GM23248 (cell line): ENCODE results near the gene LSM2. TPM values are rescaled to one million over a fixed set of nuclear protein-coding genes. Genes with fewer than 3 reads are reported as not detected.

Experiments
- DNase-seq: peaks from one replicate; pipeline ENCODE4 v3.0.0-alpha.2; 2015
- H2AFZ ChIP-seq: fragments of 200-600 bp; sonication (generic); 2 replicates; pipeline ENCODE4 v1.6.1; 2016; ENCODE audit warnings: antibody characterized with exemption
- H3F3A ChIP-seq: fragments of 200-600 bp; sonication (generic); 2 replicates; pipeline ENCODE4 v1.6.1; 2016; ENCODE audit warnings: mild to moderate bottlenecking, antibody characterized with exemption, mixed run types; ENCODE audit not compliant: insufficient read depth
- H3K27ac ChIP-seq: fragments of 200-600 bp; sonication (generic); 2 replicates; pipeline ENCODE4 v1.5.1; 2016; ENCODE audit warnings: mild to moderate bottlenecking
- H3K27me3 ChIP-seq: fragments of 200-600 bp; sonication (generic); replicated peaks from 2 replicates; pipeline ENCODE4 v1.6.1; 2016; ENCODE audit warnings: mild to moderate bottlenecking; ENCODE audit not compliant: insufficient read depth
- H3K36me3 ChIP-seq: fragments of 200-600 bp; sonication (generic); 2 replicates; pipeline ENCODE4 v1.6.1; 2016; ENCODE audit warnings: low read depth, mild to moderate bottlenecking
- H3K4me1 ChIP-seq: fragments of 200-600 bp; sonication (generic); 2 replicates; pipeline ENCODE4 v1.6.1; 2016; ENCODE audit warnings: mild to moderate bottlenecking; ENCODE audit not compliant: insufficient read depth
- H3K4me2 ChIP-seq: fragments of 200-600 bp; sonication (generic); one replicate; pipeline ENCODE4 v1.6.1; 2016; ENCODE audit warnings: mild to moderate bottlenecking; ENCODE audit not compliant: unreplicated experiment
- H3K4me3 ChIP-seq: fragments of 200-600 bp; sonication (generic); 2 replicates; pipeline ENCODE4 v1.5.1; 2016; ENCODE audit warnings: mild to moderate bottlenecking
- H3K79me2 ChIP-seq: fragments of 200-600 bp; sonication (generic); 2 replicates; pipeline ENCODE4 v1.6.1; 2016; ENCODE audit warnings: mild to moderate bottlenecking; ENCODE audit not compliant: insufficient read depth
- H3K9ac ChIP-seq: fragments of 200-600 bp; sonication (generic); 2 replicates; pipeline ENCODE4 v1.6.1; 2016; ENCODE audit warnings: mild to moderate bottlenecking
- H3K9me2 ChIP-seq: fragments of 200-600 bp; sonication (generic); 2 replicates; pipeline ENCODE4 v1.6.1; 2016; ENCODE audit warnings: mixed run types, mild to moderate bottlenecking, moderate library complexity; ENCODE audit not compliant: insufficient read depth
- H3K9me3 ChIP-seq: fragments of 200-600 bp; sonication (generic); one replicate; pipeline ENCODE4 v1.6.1; 2017; ENCODE audit warnings: low read depth
- H4K20me1 ChIP-seq: fragments of 200-600 bp; sonication (generic); 2 replicates; pipeline ENCODE4 v1.6.0; 2016; ENCODE audit not compliant: insufficient read depth
- EZH2 ChIP-seq: fragments of 200-600 bp; sonication (generic); IDR thresholded peaks from 2 replicates; pipeline ENCODE4 v1.6.1; 2018; ENCODE audit warnings: antibody characterized with exemption, mild to moderate bottlenecking; ENCODE audit not compliant: insufficient read depth, poor library complexity, severe bottlenecking
- EZH2phosphoT487 ChIP-seq: fragments of 200-600 bp; sonication (generic); IDR thresholded peaks from 2 replicates; pipeline ENCODE4 v1.6.1; 2018; ENCODE audit warnings: antibody characterized with exemption, moderate library complexity, mild to moderate bottlenecking, low read depth; ENCODE audit not compliant: insufficient read depth
- WGBS, 2 experiments: methylation state at CpG; one replicate each; pipeline ENCODE4 v1.1.6; 2015 to 2017; ENCODE audit warnings: low lambda C conversion rate in 2 of 2, low coverage in 1 of 2; ENCODE audit errors: missing lambda C conversion rate in 2 of 2; 5-methylcytosine and 5-hydroxymethylcytosine counted together
- in situ Hi-C: fragments of 300-500 bp; cut with MboI; formaldehyde crosslinking; loops from 2 replicates; pipeline ENCODE4 v1.15.0; 2020
- polyA plus RNA-seq: library from polyadenylated mRNA; unstranded; fragments of >200 nt; fragmentation: Nextera tagmentation; extraction: Ambion mirVana; gene quantifications from 2 replicates; pipeline ENCODE4 v1.2.1, GENCODE V29; 2016
- total RNA-seq: library from RNA; depleted of rRNA; stranded (reverse); fragments of >200 nt; shearing (Covaris generic); gene quantifications from 2 replicates; pipeline ENCODE4 v1.2.3, GENCODE V29; 2014

The LSM2 gene
- total and polyA plus RNA-seq, 2 experiments from 2014 or later: 40.3 to 48.4 TPM

GRCh38 chr6:31771992-31772358 is 34.8 kb downstream of the LSM2 start:
- Histone ChIP-seq H3K36me3 (no peaks in the 10 kb centered on the region), H3K4me1 (peaks cover 6% of the 10 kb centered on the region), H3K27ac (no peak overlapping the region), H3K9me2 (no peaks in the 10 kb centered on the region), H3K27me3 (no peaks in the 10 kb centered on the region), H3K9me3 (no peaks in the 10 kb centered on the region), H3K4me3 (no peak overlapping the region), H3K9ac (no peak overlapping the region), H3K4me2 (no peak overlapping the region), H3K79me2 (no peaks in the 10 kb centered on the region), H4K20me1 (no peaks in the 10 kb centered on the region), H3F3A (no peaks in the 10 kb centered on the region), H2AFZ (no peak overlapping the region)
- WGBS, 2 experiments: 73 to 83% methylated on average over 4 of the region's 4 CpGs
- in situ Hi-C loops: no loop called here
- TF ChIP-seq EZH2 (no peak), EZH2phosphoT487 (no peak)
- DNase-seq: peak; percentile 57

DNA sequence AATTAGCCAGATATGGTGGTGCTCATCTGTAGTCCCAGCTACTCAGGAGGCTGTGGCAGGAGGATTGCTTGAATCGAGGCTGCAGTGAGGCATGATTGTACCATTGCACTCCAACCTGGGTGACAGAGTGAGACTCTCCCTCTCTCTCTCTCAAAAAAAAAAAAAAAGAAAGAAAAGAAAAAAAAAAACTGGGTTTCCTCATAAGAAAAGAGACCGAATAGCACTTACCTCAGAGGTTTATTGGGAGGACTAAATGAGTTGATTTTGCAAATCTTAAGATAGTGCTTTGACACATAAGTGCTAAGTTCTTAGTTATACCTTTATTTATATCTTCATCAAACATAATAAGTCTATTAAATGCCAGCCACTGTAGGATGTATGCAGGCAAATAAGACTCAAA is 35.9 kb downstream of the LSM2 start:
- Histone ChIP-seq H3F3A (no peaks in the 10 kb centered on the region), H3K36me3 (no peaks in the 10 kb centered on the region), H3K9me3 (no peaks in the 10 kb centered on the region), H2AFZ (no peak overlapping the region), H3K9ac (no peak overlapping the region), H3K4me2 (no peak overlapping the region), H3K9me2 (no peaks in the 10 kb centered on the region), H3K4me3 (no peak overlapping the region), H3K27ac (no peak overlapping the region), H3K27me3 (no peaks in the 10 kb centered on the region), H3K4me1 (no peaks in the 10 kb centered on the region), H4K20me1 (no peaks in the 10 kb centered on the region), H3K79me2 (no peaks in the 10 kb centered on the region)
- DNase-seq: no peak
- TF ChIP-seq EZH2phosphoT487 (no peak), EZH2 (no peak)
- 97 to 100% methylated on average over 2 of the region's 2 CpGs for WGBS, 2 experiments
- in situ Hi-C loops: no loop called here

DNA sequence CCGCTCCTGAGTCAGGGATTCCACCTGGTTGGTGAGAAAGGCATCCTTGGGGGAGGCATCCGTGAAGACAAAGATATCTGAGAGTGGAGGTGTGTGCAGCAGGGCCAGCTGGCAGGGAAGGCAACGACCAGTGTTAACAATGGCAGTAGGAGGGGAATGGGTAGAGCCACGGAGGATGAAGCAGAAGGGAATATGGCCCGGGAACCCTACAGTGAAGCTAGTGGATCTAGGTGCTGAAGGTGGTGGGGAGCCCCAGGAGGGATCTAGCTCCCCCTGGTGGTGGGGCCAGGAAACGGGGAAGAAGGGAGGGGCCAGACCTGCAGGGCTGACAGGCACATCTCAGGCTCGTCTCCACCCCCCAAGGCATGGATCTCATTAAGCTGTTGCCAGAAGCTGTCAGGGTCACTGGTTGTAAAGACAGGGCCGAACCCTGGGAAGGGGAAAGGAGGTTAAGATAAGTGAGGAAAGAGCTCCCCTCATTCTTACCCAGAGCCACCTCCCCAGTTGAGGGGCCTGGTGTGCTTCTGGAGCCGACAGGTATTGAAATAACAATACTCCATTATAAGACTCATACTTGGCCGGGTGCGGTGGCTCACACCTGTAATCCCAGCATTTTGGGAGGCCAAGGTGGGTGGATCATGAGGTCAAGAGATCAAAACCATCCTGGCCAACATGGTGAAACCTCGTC is 36.9 kb downstream of the LSM2 start:
- Histone ChIP-seq H4K20me1 (no peaks in the 10 kb centered on the region), H3K9ac (no peak overlapping the region), H3K9me2 (no peaks in the 10 kb centered on the region), H3K27me3 (no peaks in the 10 kb centered on the region), H3F3A (no peaks in the 10 kb centered on the region), H3K4me2 (no peak overlapping the region), H2AFZ (no peak overlapping the region), H3K4me3 (no peak overlapping the region), H3K36me3 (no peaks in the 10 kb centered on the region), H3K9me3 (no peaks in the 10 kb centered on the region), H3K27ac (no peak overlapping the region), H3K4me1 (no peaks in the 10 kb centered on the region), H3K79me2 (no peaks in the 10 kb centered on the region)
- 74 to 75% methylated on average over 12 of the region's 12 CpGs for WGBS, 2 experiments
- DNase-seq: peak; percentile 60
- in situ Hi-C loops: no loop called here
- TF ChIP-seq EZH2phosphoT487 (no peak), EZH2 (no peak)

- H2AFZ ChIP-seq: no peak overlapping the region
These were observed 38.2 kb downstream of the LSM2 start for GRCh38 chr6:31768363-31769257.

More at GRCh38 chr6:31768363-31769257, 38.2 kb downstream of the LSM2 start:
- no peaks in the 10 kb centered on the region for H3K9me2 ChIP-seq
- H3K79me2 ChIP-seq: no peaks in the 10 kb centered on the region
- H3K9me3 ChIP-seq: no peaks in the 10 kb centered on the region
- in situ Hi-C loops: no loop called here
- no peak overlapping the region for H3K27ac ChIP-seq
- H3K27me3 ChIP-seq: no peaks in the 10 kb centered on the region
- no peak overlapping the region for H3K4me2 ChIP-seq
- TF ChIP-seq EZH2phosphoT487: no peak
- TF ChIP-seq EZH2: no peak
- H3K36me3 ChIP-seq: no peaks in the 10 kb centered on the region
- no peaks in the 10 kb centered on the region for H4K20me1 ChIP-seq
- H3F3A ChIP-seq: no peaks in the 10 kb centered on the region
- no peak for DNase-seq
- H3K4me3 ChIP-seq: no peak overlapping the region
- no peak overlapping the region for H3K9ac ChIP-seq
- WGBS, 2 experiments: 87% methylated on average over 18 of the region's 18 CpGs
- peaks cover 5% of the 10 kb centered on the region; the same call in 1 of the 2 replicates for H3K4me1 ChIP-seq
